ENCODE measurements around the gene DCUN1D5. TPM values are rescaled to one million over a fixed set of nuclear protein-coding genes. Genes with fewer than 3 reads are reported as not detected.

Gene DCUN1D5
- 195 and 236 TPM in 2 replicates for total RNA-seq (2014; rRNA removed; shearing (Covaris generic))

DNA sequence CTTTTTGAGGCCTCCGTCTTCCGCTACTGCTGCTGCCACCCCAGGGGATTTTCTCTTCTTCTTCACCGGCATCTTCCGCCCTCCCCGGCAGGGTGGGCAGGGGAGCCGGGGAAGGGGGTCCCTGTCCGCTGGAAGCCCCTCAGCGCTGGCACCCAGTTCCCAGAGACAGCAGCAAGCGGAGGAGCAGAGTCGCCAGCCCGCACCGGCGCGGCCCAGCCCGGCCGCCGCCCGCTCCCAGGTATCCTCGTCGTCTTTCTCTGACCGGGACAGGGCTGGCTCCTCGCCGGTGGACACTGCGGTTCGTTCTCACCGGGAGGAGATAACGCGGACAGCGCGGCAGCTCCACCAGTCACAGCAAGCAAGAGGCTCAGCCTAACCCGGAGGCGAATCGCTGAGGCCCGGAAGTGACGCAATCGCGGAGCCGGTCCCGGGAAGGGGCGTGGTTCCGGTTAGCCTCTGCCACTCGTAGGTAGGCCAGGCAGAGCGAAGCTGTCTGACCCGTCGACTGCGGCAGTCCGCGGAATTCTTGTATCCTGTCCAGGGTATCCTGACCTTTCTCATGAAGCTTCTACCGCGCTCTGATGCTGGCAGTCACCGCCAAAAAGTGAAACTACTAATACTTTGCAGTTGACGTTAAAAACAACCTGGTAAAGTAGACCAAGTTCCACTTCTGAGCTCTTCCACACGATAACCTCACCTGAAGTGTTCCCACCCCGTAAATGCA lies at the start of gene DCUN1D5:
Gene DCUN1D5, minus strand, starts transcription at position 360 of the 724 bp plus-strand sequence. Its CDS starts 288 bp downstream, at position 72.

DNA sequence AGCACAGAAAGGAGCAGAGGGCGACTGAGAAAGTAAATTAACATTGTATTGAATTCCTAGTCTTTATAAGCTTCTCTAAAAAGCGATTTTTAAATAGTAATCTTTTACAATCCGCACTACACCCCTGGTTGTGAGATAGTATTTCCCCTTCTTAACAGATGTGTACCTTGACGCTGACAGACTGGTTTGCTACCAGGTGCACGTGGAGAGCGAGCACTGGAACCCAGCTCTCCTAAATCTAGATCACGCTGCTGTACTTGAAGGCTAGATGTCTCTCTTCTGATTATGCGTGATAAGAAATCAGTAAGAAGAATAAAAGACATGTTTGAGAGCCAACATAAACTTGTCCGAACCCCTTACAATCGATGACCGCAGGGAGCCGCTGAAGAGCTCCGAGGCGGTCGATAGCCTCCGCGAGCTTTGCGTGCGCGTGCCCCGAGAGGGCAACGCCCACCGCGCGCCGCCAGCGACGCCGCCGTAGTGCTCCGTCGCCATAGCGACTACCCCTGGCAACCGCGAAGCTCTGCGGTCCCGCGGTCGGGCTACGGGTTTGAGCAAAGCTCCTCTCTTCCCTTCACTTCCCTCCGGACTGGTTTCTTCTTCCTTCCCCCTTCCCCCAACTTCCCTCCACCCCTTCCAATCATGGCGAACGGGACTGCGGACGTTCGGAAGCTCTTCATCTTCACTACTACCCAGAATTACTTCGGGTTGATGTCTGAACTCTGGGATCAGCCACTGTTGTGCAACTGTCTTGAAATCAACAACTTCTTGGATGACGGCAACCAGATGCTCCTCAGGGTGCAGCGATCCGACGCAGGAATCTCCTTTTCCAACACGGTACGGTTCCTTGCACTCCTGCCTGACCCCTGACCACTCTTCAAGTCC lies 17.2 kb upstream of the DCUN1D5 start, which contains the start of gene DYNC2H1:
Gene DYNC2H1, plus strand, starts transcription at position 494 of the 885 bp plus-strand sequence. Its CDS starts 149 bp downstream, at position 643.

Other genes with a start within 250 kb of the DCUN1D5 start
- 0.40 TPM in 1 of 2 replicates, not detected in the other for gene MMP3, start 248.6 kb downstream of the DCUN1D5 start, total RNA-seq (2014; rRNA removed; shearing (Covaris generic))
- 0.11 TPM in 1 of 2 replicates, not detected in the other for gene MMP12, start 217.2 kb downstream of the DCUN1D5 start, total RNA-seq (2014; rRNA removed; shearing (Covaris generic))
- gene MMP13, start 136.4 kb downstream of the DCUN1D5 start, total RNA-seq (2014; rRNA removed; shearing (Covaris generic)), result 0.24 and 0.26 TPM in 2 replicates
- 46.4 and 60.9 TPM in 2 replicates for gene DYNC2H1, start 17.3 kb upstream of the DCUN1D5 start, total RNA-seq (2014; rRNA removed; shearing (Covaris generic))

All from A375 (cell line).